GM19239 (cell line): ENCODE data around the gene KRT4.
"Not testable (repeated sequence)": the region's sequence is repeated elsewhere in the genome, so short reads cannot be mapped to it uniquely, and the experiment has no call there.

Source experiments
- DNase-seq: peaks from one replicate; pipeline ENCODE4 v3.0.0; 2011; ENCODE audit warnings: low spot score; ENCODE audit not compliant: insufficient read length
- FAIRE-seq: peaks from 2 replicates; lab custom pipeline; 2011; peaks lifted over from hg19 to GRCh38; lab: Jason Lieb, UNC

Gene KRT4

GRCh38 chr12:52796429-52796794 lies 17.5 kb downstream of the KRT4 start:
- DNase-seq (no peak), FAIRE-seq (no peak)

DNA sequence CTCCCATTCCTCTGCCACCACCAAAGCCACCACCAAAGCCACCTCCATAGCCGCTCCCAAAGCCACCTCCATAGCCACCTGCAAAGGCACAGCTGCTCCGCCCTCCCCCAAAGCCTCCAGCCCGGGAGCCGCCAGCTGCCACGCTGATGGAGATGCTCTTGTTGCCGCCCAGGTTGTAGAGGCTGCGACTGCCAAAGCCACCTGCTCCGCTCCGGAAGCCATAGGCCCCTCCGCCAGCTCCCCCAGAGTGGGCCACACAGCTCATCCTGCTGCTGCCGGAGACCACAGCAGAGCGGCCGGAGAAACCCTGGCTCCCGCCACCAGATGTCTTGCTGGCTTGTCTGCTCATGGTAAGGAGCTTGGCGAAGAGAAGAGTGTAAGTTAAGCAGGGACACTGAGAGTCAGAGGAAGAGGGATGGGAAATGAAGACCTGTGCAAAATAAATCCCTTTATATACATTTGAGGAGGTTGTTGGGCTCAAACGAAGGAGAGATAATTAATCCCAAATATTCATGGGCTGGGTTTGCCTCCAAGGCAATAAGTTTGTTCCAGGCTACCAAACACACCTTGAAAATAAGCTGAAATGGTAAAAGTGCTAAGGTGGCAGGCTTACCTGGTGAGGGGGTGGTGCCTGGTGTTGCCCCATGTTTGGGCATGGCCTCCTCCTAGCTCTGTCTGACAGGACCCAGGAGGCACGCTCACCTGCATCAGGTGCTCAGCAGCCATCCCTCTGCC lies 18.1 kb downstream of the KRT4 start, which contains the start of gene KRT3:
KRT3 (minus strand) TSS at position 424 of the 735 bp plus-strand sequence; CDS start at position 349, 75 bp downstream.
- no peak for FAIRE-seq
- DNase-seq: no peak

DNA sequence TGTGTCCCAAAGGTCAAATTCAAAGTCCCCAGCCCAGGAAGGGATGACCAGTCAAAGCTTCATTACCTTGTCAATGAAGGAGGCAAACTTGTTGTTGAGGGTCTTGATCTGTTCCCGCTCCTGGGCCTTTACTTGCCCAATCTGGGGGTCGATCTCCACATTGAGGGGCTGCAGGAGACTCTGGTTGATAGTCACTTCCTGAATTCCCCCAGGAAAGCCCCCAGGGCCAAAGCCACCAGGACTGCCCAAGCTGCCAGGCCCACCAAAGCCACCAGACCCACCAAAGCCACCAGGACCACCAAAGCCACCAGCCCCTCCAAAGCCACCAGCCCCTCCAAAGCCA lies 18.6 kb downstream of the KRT4 start:
- not testable (repeated sequence) for DNase-seq, FAIRE-seq

DNA sequence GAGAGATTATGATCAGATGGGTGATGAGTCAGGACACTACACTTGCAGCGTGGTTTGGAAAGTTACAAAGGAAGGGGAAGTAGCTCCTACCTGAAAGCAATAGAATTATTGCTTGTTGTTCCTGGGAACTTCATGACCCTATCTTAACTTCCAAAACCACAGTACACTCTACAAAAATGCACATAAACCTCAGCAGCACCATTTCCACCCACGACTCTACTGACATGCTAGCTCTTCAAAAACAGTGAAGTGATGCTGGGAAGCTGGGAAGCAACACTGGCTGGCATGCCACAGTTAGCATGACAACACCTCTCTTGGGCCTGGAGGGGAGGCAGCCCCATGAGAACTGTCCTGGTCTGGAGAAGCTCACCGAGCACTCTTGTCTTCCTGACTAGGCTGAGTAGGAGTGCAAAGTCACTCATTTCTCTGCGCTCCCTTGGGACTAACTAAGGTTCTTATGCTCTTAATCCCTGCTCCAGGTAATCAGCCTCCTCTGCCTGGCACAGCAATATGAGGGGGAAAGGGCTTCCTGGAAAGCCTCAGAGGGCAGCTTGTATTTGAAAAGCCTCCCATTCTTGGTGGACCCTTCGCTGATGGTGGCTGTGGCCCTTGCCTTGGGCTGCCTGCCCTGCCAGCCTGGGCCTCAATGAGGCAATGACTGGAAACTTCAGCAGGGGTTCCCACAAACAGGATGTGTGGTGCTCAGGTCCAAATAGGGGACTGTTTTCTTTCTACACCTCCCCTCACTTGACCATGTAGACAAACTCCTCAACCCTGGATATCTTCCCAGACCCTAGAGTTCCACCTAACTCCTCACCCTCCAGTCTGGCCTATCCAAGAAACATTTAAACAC lies 19.2 kb downstream of the KRT4 start:
- no peak for FAIRE-seq
- no peak for DNase-seq

GRCh38 chr12:52792185-52793029 lies 21.5 kb downstream of the KRT4 start:
- FAIRE-seq: no peak
- DNase-seq: no peak

DNA sequence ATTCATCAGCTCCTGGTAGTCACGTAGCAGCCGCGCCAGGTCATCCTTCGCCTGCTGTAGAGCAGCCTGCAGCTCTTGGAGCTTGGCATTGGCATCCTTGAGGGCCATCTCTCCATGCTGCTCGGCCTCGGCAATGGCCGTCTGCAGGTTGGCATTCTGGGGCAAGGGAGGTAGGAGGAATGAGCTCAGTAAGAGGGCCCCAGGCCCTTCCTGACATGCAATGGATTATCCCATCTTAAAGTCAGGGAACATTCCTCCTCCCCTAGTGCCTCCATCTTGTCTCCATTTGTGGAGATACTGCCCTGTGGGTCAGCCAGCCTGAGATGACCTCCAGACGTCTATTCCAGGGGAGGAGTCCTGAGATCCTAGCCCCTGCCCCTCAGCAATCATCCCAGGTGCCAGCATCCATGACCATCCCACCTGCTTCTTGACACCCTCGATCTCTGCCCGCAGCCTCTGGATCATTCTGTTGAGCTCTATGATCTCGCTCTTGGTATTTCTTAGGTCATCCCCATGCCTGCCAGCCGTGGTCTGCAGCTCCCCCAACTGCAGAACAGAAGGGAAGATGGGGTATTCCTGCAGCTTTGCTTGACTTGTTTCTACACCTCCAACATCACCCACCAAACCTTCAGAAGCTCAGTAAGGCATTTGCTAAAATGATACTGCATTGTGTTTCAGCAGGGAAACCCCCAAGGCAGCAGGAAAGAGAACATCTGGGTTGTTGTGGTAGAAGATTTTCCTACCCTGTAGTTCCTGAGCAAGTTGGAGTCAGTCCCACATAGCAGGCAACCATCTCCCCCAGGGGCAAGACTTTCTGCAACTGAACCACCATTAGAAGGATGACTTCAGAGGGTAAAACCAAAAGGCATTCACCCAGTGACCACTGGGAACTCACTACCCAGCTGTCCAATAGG lies 22.4 kb downstream of the KRT4 start:
- no peak for FAIRE-seq
- no peak for DNase-seq

DNA sequence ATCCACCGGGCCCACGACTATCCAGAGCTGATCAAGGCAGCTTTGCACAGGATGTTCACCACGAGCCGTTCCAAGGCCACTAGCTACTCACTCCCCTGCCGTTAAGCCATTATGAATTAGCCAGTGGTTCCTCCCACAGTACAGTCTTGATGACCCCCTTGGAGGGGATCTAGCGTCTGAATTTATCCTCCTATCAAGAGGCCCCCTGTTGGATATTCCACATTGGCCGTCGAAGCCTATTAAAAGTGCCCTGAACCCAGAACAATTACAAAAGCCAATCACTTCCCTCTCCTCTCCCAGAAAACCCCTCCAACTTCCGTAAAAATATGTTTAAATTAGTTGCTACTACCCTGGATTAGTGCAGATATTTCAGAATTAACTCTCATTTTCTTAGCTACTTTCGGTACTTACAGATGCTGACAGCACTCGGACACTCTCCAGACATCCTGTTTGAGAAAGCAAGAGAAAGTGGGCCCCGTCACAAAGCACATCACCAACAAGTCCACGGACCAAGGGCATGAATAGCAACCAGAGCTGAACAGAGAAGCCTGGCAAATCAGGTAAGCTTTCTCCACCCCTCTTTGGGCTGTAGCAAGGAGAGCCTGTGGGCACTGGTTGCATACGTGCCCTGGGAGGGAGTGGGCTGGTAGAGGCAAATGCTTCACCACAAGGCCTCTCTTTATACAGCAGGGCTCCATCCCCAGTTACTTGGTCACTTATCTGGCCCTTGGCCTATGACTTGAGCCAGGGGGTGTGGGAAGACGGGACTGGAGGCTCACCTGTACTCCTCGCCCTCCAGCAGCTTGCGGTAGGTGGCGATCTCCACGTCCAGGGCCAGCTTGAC lies 23.3 kb downstream of the KRT4 start:
- FAIRE-seq (no peak), DNase-seq (no peak)

GRCh38 chr12:52789637-52790426 lies 24.1 kb downstream of the KRT4 start:
- FAIRE-seq (no peak), DNase-seq (no peak)

- DNase-seq (no peak), FAIRE-seq (no peak)
Observed at GRCh38 chr12:52788876-52789636, 24.9 kb downstream of the KRT4 start.

DNA sequence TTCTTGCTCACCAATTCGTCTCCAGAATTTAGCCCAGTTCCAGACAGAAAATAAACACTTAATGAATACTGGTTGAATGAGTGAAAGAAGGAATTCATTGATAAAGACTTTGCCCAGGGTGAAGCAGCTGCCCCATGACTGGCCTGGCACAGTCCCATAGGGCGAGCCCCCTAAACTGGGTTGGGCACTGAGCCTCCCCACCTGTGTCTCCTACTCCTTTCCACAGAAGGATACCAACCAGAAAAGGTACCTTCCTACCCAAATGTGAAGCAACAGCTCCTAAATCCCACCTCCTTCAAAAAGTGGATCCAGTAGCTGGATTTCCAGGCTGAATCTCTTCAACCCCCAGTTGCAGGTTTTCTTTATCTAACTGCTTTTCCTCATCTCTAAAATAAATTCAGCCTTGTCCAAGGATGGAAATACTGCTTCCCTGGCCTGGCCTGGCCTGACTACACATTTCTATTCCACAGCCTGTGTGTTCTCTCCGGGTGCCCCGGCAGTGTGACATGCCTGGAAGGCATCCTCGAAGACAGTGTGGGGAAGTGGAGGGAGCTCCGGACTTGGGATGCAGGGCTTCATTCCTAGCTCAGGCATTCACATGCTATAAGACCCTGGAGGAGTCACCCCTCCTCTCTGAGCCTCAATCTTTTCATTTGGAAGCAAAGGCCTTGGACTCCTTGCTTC lies 25.6 kb downstream of the KRT4 start:
- FAIRE-seq (no peak), DNase-seq (no peak)

- DNase-seq: no peak
- FAIRE-seq: no peak
Observed at GRCh38 chr12:52787324-52788191, 26.4 kb downstream of the KRT4 start.

- DNase-seq (no peak), FAIRE-seq (no peak)
Observed at GRCh38 chr12:52784909-52785308, 29.0 kb downstream of the KRT4 start.

- no peak for FAIRE-seq
- no peak for DNase-seq
Observed at GRCh38 chr12:52783563-52784316, 30.2 kb downstream of the KRT4 start.

DNA sequence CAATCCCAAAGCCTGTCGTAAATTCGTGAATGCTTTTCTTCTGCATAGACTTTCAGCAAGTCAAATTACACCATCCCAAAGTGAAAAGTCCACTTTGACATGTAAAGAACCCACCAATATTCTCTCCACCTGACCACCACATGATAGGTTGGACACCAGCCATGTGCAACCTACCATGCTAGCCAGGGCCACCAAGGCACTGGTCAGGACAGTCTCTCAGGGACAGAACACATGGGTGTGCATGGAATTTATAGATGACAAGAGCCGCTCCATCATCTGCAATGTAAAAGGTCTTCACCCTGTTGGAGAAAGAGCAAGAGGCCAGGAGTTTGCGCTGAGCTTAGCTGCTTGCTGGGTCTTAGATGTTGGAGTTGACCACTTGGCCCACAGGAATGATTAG lies 31.4 kb downstream of the KRT4 start:
- FAIRE-seq (no peak), DNase-seq (no peak)

GRCh38 chr12:52781399-52782082 lies 32.4 kb downstream of the KRT4 start:
- DNase-seq (no peak), FAIRE-seq (no peak)
